Vagina (tissue), 2 donors: ENCODE data around the gene ZCCHC8. TPM values are rescaled to one million over a fixed set of nuclear protein-coding genes. Genes with fewer than 3 reads are reported as not detected.

Source experiments
- DNase-seq, 2 donors: peaks; one replicate each; pipeline ENCODE4 v3.0.0-alpha.2; 2017; ENCODE audit errors: extremely low spot score in 2 of 2
- H3K27ac ChIP-seq: fragments of 200-600 bp; sonication (generic); one replicate; pipeline ENCODE4 v1.5.1; 2019
- H3K27me3 ChIP-seq: fragments of 200-600 bp; sonication (generic); one replicate; pipeline ENCODE4 v1.5.1; 2019
- H3K36me3 ChIP-seq, 2 donors: fragments of 200-600 bp; sonication (generic); one replicate each; pipeline ENCODE4 v1.5.1; 2017 to 2019
- H3K4me1 ChIP-seq: fragments of 200-600 bp; sonication (generic); one replicate; pipeline ENCODE4 v1.5.1; 2019
- H3K4me3 ChIP-seq, 2 donors: fragments of 200-600 bp; sonication (generic); 1 replicate in 1 of 2; 2 replicates in 1 of 2; pipeline ENCODE4 v1.5.1; 2016 to 2019
- H3K9me3 ChIP-seq: fragments of 200-600 bp; sonication (generic); one replicate; pipeline ENCODE4 v1.5.1; 2019
- CTCF ChIP-seq, 3 experiments: fragments of 450-650 bp in 2 of 3; fragments of 200-600 bp in 1 of 3; sonication (generic) in 1 of 3; IDR thresholded peaks; one replicate each; pipeline ENCODE4 v1.5.1; 2017 to 2019; ENCODE audit warnings: antibody characterized with exemption in 3 of 3, mild to moderate bottlenecking in 2 of 3, moderate library complexity in 2 of 3
- POLR2A ChIP-seq, 2 donors: fragments of 450-650 bp; IDR thresholded peaks; one replicate each; pipeline ENCODE4 v1.6.1; 2017; ENCODE audit warnings: antibody characterized with exemption in 2 of 2, mild to moderate bottlenecking in 2 of 2, moderate library complexity in 2 of 2
- POLR2AphosphoS5 ChIP-seq, 2 donors: sonication (generic); formaldehyde crosslinking; IDR thresholded peaks; one replicate each; pipeline ENCODE4 v1.9.0; 2017; ENCODE audit warnings: antibody characterized with exemption in 2 of 2, mild to moderate bottlenecking in 2 of 2, low read depth in 1 of 2; ENCODE audit not compliant: insufficient read depth in 1 of 2
- intact Hi-C: fragments of 100-400 bp; cut with DNase I; formaldehyde crosslinking; loops from one replicate; pipeline ENCODE4 v1.15.1; 2023
- total RNA-seq: library from RNA; depleted of rRNA; stranded (reverse); fragments of >200 nt; gene quantifications from one replicate; pipeline ENCODE4 v1.2.3, GENCODE V29; 2016

Gene ZCCHC8
- total RNA-seq, 1 donor from 2014 or later, result 28.2 TPM

DNA sequence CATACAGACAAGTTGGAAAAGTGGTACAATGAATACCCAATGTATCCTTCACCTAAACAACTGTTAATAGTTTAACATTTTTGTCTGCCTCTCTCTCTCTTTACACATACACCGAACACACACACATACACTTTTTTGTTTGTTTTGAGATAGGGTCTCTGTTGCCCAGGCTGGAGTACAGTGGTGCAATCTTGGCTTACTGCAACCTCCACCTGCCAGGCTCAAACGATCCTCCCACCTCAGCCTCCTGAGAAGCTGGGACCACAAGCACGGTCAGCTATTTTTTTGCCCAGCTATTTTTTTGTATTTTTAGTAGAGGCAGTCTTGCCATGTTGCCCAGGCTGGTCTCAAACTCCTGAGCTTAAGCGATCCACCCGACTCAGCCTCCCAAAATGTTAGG lies 16.8 kb downstream of the ZCCHC8 start:
- intact Hi-C loops, result no loop called here
- DNase-seq, result no peak
- Histone ChIP-seq H3K27me3 (no peaks in the 10 kb centered on the region), H3K4me1 (no peaks in the 10 kb centered on the region), H3K9me3 (no peaks in the 10 kb centered on the region), H3K4me3 (no peak overlapping the region), H3K27ac (no peak overlapping the region), H3K36me3 (peaks cover 0 to 86% of the 10 kb centered on the region in 2 donors)
- TF ChIP-seq POLR2A (IDR thresholded peaks at IDR 0.05) (no peak), CTCF (IDR thresholded peaks at IDR 0.05) (no peak), POLR2AphosphoS5 (IDR thresholded peaks at IDR 0.05; ENCODE audit: insufficient read depth in 1 of 2, low read depth in 1 of 2) (no peak)

DNA sequence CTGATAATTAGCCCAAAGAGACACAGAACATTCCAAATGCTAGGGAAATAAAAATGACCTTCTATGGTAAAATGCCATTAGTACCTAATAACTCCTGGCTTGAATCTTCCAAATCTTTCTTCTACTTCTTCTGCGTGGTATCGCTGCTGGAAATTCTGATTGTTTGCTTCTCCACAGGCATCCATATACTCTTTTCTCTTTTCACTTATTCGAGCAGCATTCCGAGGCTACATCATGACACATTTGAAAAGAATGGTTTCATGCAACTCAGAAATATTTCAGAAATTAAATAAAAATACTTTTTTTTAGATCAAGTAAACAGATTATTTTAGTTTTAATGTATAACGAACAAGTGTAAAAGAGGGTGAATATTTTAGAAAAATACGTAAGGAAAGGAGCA lies 18.9 kb downstream of the ZCCHC8 start:
- TF ChIP-seq POLR2AphosphoS5 (IDR thresholded peaks at IDR 0.05; ENCODE audit: insufficient read depth in 1 of 2, low read depth in 1 of 2) (no peak), POLR2A (IDR thresholded peaks at IDR 0.05) (no peak), CTCF (IDR thresholded peaks at IDR 0.05) (no peak)
- H3K4me1 ChIP-seq, result no peaks in the 10 kb centered on the region
- intact Hi-C loops, result no loop called here
- no peak for DNase-seq
- no peaks in the 10 kb centered on the region for H3K27me3 ChIP-seq
- H3K36me3 ChIP-seq, result peaks cover 0 to 87% of the 10 kb centered on the region in 2 donors
- no peak overlapping the region for H3K27ac ChIP-seq
- no peak overlapping the region for H3K4me3 ChIP-seq
- no peaks in the 10 kb centered on the region for H3K9me3 ChIP-seq

DNA sequence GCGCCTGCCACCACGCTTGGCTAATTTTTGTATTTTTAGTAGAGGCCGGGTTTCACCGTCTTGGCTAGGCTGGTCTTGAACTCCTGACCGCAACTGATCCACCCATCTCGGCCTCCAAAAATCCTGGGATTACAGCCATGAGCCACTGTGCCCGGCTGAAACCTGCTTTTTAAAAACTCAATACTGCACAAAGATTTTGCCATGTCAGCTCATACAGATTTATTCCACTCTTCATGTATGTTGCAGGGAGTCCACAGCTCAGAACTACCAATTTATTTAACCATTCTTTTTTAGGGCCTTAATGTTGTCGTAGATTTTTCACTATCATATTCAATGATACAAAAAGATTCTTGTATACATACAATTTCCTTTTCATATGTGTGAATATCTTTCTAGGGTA lies 20.0 kb downstream of the ZCCHC8 start:
- Histone ChIP-seq H3K4me1 (no peaks in the 10 kb centered on the region), H3K36me3 (peaks cover 0 to 88% of the 10 kb centered on the region in 2 donors), H3K27ac (no peak overlapping the region), H3K9me3 (no peaks in the 10 kb centered on the region), H3K4me3 (no peak overlapping the region), H3K27me3 (no peaks in the 10 kb centered on the region)
- no peak for TF ChIP-seq POLR2AphosphoS5 (IDR thresholded peaks at IDR 0.05; ENCODE audit: insufficient read depth in 1 of 2, low read depth in 1 of 2)
- no peak for TF ChIP-seq CTCF (IDR thresholded peaks at IDR 0.05)
- TF ChIP-seq POLR2A (IDR thresholded peaks at IDR 0.05), result no peak
- intact Hi-C loops, result no loop called here
- DNase-seq, result no peak

DNA sequence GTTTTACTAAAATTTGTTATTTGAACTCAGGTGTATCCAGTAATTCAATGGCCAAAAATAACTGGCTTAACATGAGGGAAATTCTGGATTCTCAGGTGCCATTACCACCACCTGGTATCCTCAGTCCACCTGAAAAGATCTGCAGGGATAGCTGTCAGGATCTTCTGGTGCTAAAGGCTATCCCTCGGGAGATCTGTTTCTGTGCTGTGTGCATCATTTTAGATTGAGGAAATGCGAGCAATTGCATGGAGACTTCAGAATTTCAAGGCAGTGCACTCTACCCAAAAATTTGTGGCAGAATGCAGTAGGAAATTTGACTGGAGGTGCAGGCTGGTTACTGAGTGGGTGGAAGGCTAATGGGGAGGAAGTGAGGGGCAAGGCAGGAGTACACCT lies 26.4 kb downstream of the ZCCHC8 start:
- H3K9me3 ChIP-seq, result no peaks in the 10 kb centered on the region
- DNase-seq, result no peak
- H3K36me3 ChIP-seq, result peaks cover 0 to 62% of the 10 kb centered on the region in 2 donors
- H3K27ac ChIP-seq, result no peak overlapping the region
- no peak overlapping the region for H3K4me3 ChIP-seq
- TF ChIP-seq CTCF (IDR thresholded peaks at IDR 0.05) (no peak), POLR2AphosphoS5 (IDR thresholded peaks at IDR 0.05; ENCODE audit: insufficient read depth in 1 of 2, low read depth in 1 of 2) (no peak), POLR2A (IDR thresholded peaks at IDR 0.05) (no peak)
- no peaks in the 10 kb centered on the region for H3K27me3 ChIP-seq
- intact Hi-C loops, result no loop called here
- peaks cover 9% of the 10 kb centered on the region for H3K4me1 ChIP-seq

DNA sequence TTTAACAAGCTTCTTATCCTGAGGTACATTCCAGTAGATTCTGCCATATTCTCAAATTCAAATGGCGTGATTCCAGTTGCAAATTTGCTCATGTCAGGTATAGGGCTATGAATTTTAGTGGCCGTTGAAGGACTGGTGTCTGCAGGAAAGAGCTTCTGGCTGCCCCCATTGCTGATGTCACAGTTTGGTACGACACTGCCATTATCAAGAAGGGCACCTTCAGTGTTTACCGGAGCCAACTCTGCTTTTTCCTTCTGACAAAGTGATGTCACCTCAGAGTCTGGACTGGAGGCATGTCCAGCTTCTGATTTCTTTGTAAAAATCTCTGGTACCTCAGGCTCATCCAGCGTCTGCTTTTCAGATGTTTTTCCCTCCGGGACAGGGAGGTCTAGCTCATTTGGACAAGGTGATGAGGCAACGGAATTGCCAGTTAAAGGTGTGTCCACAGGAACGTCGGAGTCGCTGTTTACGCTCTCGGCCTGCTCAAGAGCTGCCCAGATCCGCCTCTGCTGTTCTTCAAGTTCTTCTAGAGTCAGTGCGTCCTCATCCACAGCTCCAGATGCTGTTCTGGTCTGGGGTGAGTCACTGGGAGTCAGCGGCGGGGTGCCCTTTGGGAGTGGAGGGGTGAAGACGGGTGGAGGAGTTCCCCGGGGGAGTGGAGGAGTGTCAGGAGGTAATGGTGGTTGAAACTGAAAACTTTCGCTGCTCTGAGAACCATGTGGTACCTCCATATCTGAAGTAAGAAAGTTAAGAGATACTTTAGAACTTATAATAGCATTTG lies 27.0 kb downstream of the ZCCHC8 start:
- H3K27ac ChIP-seq, result peak overlapping the region; percentile 44
- no peak for DNase-seq
- intact Hi-C loops, result no loop called here
- peaks cover 0 to 56% of the 10 kb centered on the region in 2 donors for H3K36me3 ChIP-seq
- no peaks in the 10 kb centered on the region for H3K27me3 ChIP-seq
- peaks cover 9% of the 10 kb centered on the region for H3K4me1 ChIP-seq
- TF ChIP-seq CTCF (IDR thresholded peaks at IDR 0.05) (no peak), POLR2A (IDR thresholded peaks at IDR 0.05) (no peak), POLR2AphosphoS5 (IDR thresholded peaks at IDR 0.05; ENCODE audit: insufficient read depth in 1 of 2, low read depth in 1 of 2) (peak in 1 of 2 donors; percentile 24)
- H3K9me3 ChIP-seq, result no peaks in the 10 kb centered on the region
- no peak overlapping the region for H3K4me3 ChIP-seq
